GM23248 (cell line): ENCODE data around the gene SYNJ1.
"Not testable (repeated sequence)": the region's sequence is repeated elsewhere in the genome, so short reads cannot be mapped to it uniquely, and the experiment has no call there.

ENCODE experiments used
- EZH2 ChIP-seq: fragments of 200-600 bp; sonication (generic); IDR thresholded peaks from 2 replicates; pipeline ENCODE4 v1.6.1; 2018; ENCODE audit warnings: antibody characterized with exemption, mild to moderate bottlenecking; ENCODE audit not compliant: insufficient read depth, poor library complexity, severe bottlenecking
- EZH2phosphoT487 ChIP-seq: fragments of 200-600 bp; sonication (generic); IDR thresholded peaks from 2 replicates; pipeline ENCODE4 v1.6.1; 2018; ENCODE audit warnings: antibody characterized with exemption, moderate library complexity, mild to moderate bottlenecking, low read depth; ENCODE audit not compliant: insufficient read depth

DNA sequence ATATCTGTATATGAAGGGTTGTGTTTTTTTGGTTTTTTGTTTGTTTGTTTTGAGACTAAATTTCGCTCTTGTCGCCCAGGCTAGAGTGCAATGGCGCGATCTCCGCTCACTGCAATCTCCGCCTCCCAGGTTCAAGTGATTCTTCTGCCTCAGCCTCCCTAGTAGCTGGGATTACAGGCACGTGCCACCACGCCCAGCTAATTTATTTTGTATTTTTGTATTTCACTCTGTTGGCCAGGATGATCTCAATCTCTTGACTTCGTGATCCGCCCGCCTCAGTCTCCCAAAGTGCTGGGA, 45.2 kb upstream of the SYNJ1 start:
- not testable (repeated sequence) for TF ChIP-seq EZH2, EZH2phosphoT487
